OCI-LY7 (cell line): ENCODE results near the gene CCDC141. TPM values are rescaled to one million over a fixed set of nuclear protein-coding genes. Genes with fewer than 3 reads are reported as not detected.

Source experiments
- BruUV-seq: library from RNA; stranded (reverse); fragments of 400-500 nt; replicated peaks from 2 replicates; lab custom pipeline; 2021; lab: Mats Ljungman, UMichigan
- CTCF ChIA-PET: fragments of 300-600 bp; sonication (Branson Sonifier 250); formaldehyde crosslinking; loops from one replicate; lab custom pipeline; 2022; ENCODE audit warnings: antibody characterized with exemption; ENCODE audit not compliant: unreplicated experiment; lab: Charles Lee
- POLR2A ChIA-PET: fragments of 300-600 bp; sonication (Branson Sonifier 250); formaldehyde crosslinking; loops from one replicate; lab custom pipeline; 2022; ENCODE audit warnings: antibody characterized with exemption; lab: Charles Lee
- DNase-seq: peaks from one replicate; pipeline ENCODE4 v3.0.0-alpha.2; 2015; ENCODE audit warnings: low spot score
- H2AFZ ChIP-seq: fragments of 200-600 bp; sonication (generic), shearing (Covaris generic); 2 replicates; pipeline ENCODE4 v1.6.1; 2014; ENCODE audit warnings: mild to moderate bottlenecking, antibody characterized with exemption, low read length, moderate library complexity
- H3K27ac ChIP-seq: fragments of 200-600 bp; sonication (generic); 2 replicates; pipeline ENCODE4 v1.5.1; 2014; ENCODE audit warnings: mixed run types, low read depth, mild to moderate bottlenecking, moderate library complexity, low read length, inconsistent platforms; ENCODE audit not compliant: poor library complexity, severe bottlenecking
- H3K36me3 ChIP-seq: fragments of 200-600 bp; sonication (generic); 2 replicates; pipeline ENCODE4 v1.6.1; 2014; ENCODE audit warnings: mild to moderate bottlenecking, antibody characterized with exemption, low read length, moderate library complexity, mixed read lengths; ENCODE audit not compliant: insufficient read depth
- H3K4me1 ChIP-seq: fragments of 200-600 bp; sonication (generic); 2 replicates; pipeline ENCODE4 v1.5.1; 2014; ENCODE audit warnings: mild to moderate bottlenecking, low read length; ENCODE audit not compliant: insufficient read depth, poor library complexity, severe bottlenecking
- H3K4me2 ChIP-seq: fragments of 200-600 bp; sonication (generic); 2 replicates; pipeline ENCODE4 v1.6.1; 2014; ENCODE audit warnings: mild to moderate bottlenecking, low read length
- H3K4me3 ChIP-seq: fragments of 200-600 bp; sonication (generic); 2 replicates; pipeline ENCODE4 v1.5.1; 2014; ENCODE audit warnings: mild to moderate bottlenecking, low read depth, low read length; ENCODE audit not compliant: poor library complexity, severe bottlenecking
- H3K79me2 ChIP-seq: fragments of 200-600 bp; sonication (generic); 2 replicates; pipeline ENCODE4 v1.6.1; 2016; ENCODE audit warnings: low read depth, mild to moderate bottlenecking, low read length, moderate library complexity, mixed read lengths; ENCODE audit not compliant: insufficient read depth
- H3K9me2 ChIP-seq: fragments of 200-600 bp; sonication (generic); 2 replicates; pipeline ENCODE4 v1.6.1; 2016; ENCODE audit warnings: mild to moderate bottlenecking, low read length, mixed read lengths; ENCODE audit not compliant: insufficient read depth
- H3K9me3 ChIP-seq: fragments of 200-600 bp; sonication (generic); 2 replicates; pipeline ENCODE4 v1.6.1; 2014; ENCODE audit warnings: mild to moderate bottlenecking, mixed run types, low read length, mixed read lengths
- H4K20me1 ChIP-seq: fragments of 200-600 bp; sonication (generic); 2 replicates; pipeline ENCODE4 v1.6.1; 2014; ENCODE audit warnings: mild to moderate bottlenecking, antibody characterized with exemption, low read length, moderate library complexity, mixed read lengths; ENCODE audit not compliant: insufficient read depth
- EZH2phosphoT487 ChIP-seq: fragments of 200-600 bp; sonication (generic); IDR thresholded peaks from 2 replicates; pipeline ENCODE4 v1.6.1; 2018; ENCODE audit warnings: low read depth, borderline replicate concordance, mild to moderate bottlenecking, mixed run types, antibody characterized with exemption, low read length, moderate library complexity, mixed read lengths
- intact Hi-C: fragments of 100-400 bp; cut with micrococcal nuclease; formaldehyde crosslinking; loops from one replicate; pipeline ENCODE4 v1.10.0; 2022; ENCODE audit not compliant: unreplicated experiment
- total RNA-seq, 2 experiments: library from RNA; depleted of rRNA in 1 of 2; stranded (reverse); fragments of >200 nt in 1 of 2; shearing (Covaris generic) in 1 of 2; gene quantifications; 2 replicates each; pipeline ENCODE4 v1.2.3, GENCODE V29; 2014 to 2022
- TF ChIP-seq, protein P1 (sequence below): fragments of 200-600 bp; sonication (generic); conservative IDR thresholded peaks from 2 replicates; pipeline ENCODE4 v1.5.1; 2014; ENCODE audit warnings: mild to moderate bottlenecking, antibody characterized with exemption, low read length, moderate library complexity, mixed read lengths

The CCDC141 gene
- total RNA-seq, 2 experiments from 2014 or later = 0.32 TPM; not detected in 1

DNA sequence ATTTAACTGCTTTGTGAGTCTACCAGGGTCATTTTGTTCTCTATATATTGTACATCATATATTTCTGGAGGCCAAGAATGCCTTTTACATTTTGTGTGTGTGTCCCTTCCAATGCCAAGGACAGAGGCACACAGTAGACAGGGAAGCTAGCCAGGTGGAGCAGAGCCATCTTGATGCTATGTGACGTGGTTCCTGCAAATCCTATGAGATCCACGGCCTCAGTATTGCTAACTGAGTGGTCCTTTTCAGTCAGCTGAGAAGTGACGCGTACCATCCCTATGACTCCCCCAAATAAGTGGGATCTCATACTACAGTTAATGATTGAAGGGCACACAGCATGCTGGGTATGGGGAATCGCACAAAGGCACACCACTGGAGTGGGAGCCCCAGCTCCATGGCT is 27.3 kb downstream of the CCDC141 start:
- Histone ChIP-seq H3K79me2 (no peaks in the 10 kb centered on the region), H3K4me1 (peaks cover 26% of the 10 kb centered on the region), H2AFZ (peak overlapping the region; percentile 79), H3K9me2 (no peaks in the 10 kb centered on the region), H3K9me3 (peaks cover under 1% of the 10 kb centered on the region; the same call in 1 of the 2 replicates), H3K4me3 (peak overlapping the region; percentile 16), H3K36me3 (peaks cover under 1% of the 10 kb centered on the region; the same call in 1 of the 2 replicates), H3K27ac (no peak overlapping the region), H3K4me2 (peak overlapping the region; percentile 57; the same call in 1 of the 2 replicates), H4K20me1 (no peaks in the 10 kb centered on the region)
- no peak for DNase-seq
- intact Hi-C loops = loop anchor here (1.0 to 5.0 kb wide), 3 partner anchors 10 to 130 kb away; no protein-coding TSS in a partner anchor
- no TSS peak for BruUV-seq
- CTCF ChIA-PET = interaction anchor here (2.5 kb wide), 1 partner anchor 9 kb away, joined by 7 read pairs; no protein-coding TSS in a partner anchor
- POLR2A ChIA-PET = interaction anchor here (0.9 to 4.0 kb wide), 7 partner anchors 8 to 107 kb away, joined by 3 to 37 read pairs (median 8); partner anchors contain the start of gene CCDC141
- TF ChIP-seq, protein P1, sequence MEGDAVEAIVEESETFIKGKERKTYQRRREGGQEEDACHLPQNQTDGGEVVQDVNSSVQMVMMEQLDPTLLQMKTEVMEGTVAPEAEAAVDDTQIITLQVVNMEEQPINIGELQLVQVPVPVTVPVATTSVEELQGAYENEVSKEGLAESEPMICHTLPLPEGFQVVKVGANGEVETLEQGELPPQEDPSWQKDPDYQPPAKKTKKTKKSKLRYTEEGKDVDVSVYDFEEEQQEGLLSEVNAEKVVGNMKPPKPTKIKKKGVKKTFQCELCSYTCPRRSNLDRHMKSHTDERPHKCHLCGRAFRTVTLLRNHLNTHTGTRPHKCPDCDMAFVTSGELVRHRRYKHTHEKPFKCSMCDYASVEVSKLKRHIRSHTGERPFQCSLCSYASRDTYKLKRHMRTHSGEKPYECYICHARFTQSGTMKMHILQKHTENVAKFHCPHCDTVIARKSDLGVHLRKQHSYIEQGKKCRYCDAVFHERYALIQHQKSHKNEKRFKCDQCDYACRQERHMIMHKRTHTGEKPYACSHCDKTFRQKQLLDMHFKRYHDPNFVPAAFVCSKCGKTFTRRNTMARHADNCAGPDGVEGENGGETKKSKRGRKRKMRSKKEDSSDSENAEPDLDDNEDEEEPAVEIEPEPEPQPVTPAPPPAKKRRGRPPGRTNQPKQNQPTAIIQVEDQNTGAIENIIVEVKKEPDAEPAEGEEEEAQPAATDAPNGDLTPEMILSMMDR = no peak
- TF ChIP-seq EZH2phosphoT487 = no peak

DNA sequence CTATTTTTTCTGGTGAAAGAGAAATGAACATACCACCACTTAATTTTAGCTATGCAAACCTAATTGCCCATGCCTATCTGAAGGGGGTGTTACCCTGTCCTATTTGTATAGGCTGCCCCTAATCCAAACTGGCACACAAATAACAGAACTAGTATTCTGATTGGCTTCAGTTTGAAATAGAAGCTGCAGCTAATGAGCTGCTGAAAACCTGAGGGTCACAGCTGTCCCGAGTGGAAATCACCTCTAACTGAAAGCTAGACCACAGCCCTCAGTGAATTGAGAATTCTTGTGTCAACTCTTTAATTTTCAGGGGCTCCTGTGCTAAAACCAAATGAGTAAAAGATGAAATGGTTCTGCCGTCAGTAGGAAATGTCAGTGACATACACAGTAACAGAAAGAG is 28.7 kb downstream of the CCDC141 start:
- no peaks in the 10 kb centered on the region for H4K20me1 ChIP-seq
- no TSS peak for BruUV-seq
- intact Hi-C loops = loop anchor here (5.0 kb wide), 2 partner anchors 106 to 129 kb away; no protein-coding TSS in a partner anchor
- no peak for TF ChIP-seq EZH2phosphoT487
- TF ChIP-seq, protein P1 = no peak
- no peaks in the 10 kb centered on the region for H3K79me2 ChIP-seq
- CTCF ChIA-PET = interaction anchor here (2.5 to 2.6 kb wide), 2 partner anchors 11 to 108 kb away, joined by 7 to 8 read pairs; no protein-coding TSS in a partner anchor
- H3K4me3 ChIP-seq = peak overlapping the region; percentile 16
- H3K4me1 ChIP-seq = peaks cover 26% of the 10 kb centered on the region
- no peaks in the 10 kb centered on the region for H3K9me2 ChIP-seq
- POLR2A ChIA-PET = interaction anchor here (0.5 to 4.0 kb wide), 10 partner anchors 10 to 233 kb away, joined by 3 to 37 read pairs (median 3); partner anchors contain the start of gene CCDC141
- H3K27ac ChIP-seq = peak overlapping the region; percentile 50
- no peaks in the 10 kb centered on the region for H3K9me3 ChIP-seq
- peak overlapping the region; percentile 57 for H3K4me2 ChIP-seq
- DNase-seq = peak; percentile 42
- H3K36me3 ChIP-seq = no peaks in the 10 kb centered on the region
- peak overlapping the region; percentile 79 for H2AFZ ChIP-seq
